HEK293 (cell line): ENCODE data around the gene PFKL.

ENCODE experiments used
- CTCF ChIP-seq: fragments of 450-650 bp; formaldehyde crosslinking; IDR thresholded peaks from 2 replicates; pipeline ENCODE4 v1.5.1; 2016; ENCODE audit warnings: missing biosample characterization, missing genetic modification characterization
- PRDM6 ChIP-seq: fragments of 450-650 bp; formaldehyde crosslinking; IDR thresholded peaks from 2 replicates; pipeline ENCODE4 v1.5.1; 2017; ENCODE audit warnings: missing biosample characterization, missing genetic modification characterization
- SALL2 ChIP-seq: fragments of 450-650 bp; formaldehyde crosslinking; IDR thresholded peaks from 2 replicates; pipeline ENCODE4 v1.5.0; 2017; ENCODE audit warnings: missing biosample characterization, mild to moderate bottlenecking, missing genetic modification characterization, borderline replicate concordance
- ZNF23 ChIP-seq: fragments of 450-650 bp; formaldehyde crosslinking; IDR thresholded peaks from 2 replicates; pipeline ENCODE4 v1.5.1; 2016; ENCODE audit warnings: missing biosample characterization, missing genetic modification characterization, borderline replicate concordance
- ZNF416 ChIP-seq: fragments of 450-650 bp; formaldehyde crosslinking; IDR thresholded peaks from 2 replicates; pipeline ENCODE4 v1.5.1; 2016; ENCODE audit warnings: missing biosample characterization, missing genetic modification characterization

- TF ChIP-seq CTCF (tag by site-specific recombination) (no peak), PRDM6 (no peak), SALL2 (tag by site-specific recombination) (no peak), ZNF416 (tag by site-specific recombination) (no peak), ZNF23 (tag by site-specific recombination) (no peak)
These were observed 38.8 kb upstream of the PFKL start for GRCh38 chr21:44260791-44261631.
